GM23248 (cell line): Measurements from ENCODE around the gene CCL20. TPM values are rescaled to one million over a fixed set of nuclear protein-coding genes. Genes with fewer than 3 reads are reported as not detected.

Source experiments
- DNase-seq: peaks from one replicate; pipeline ENCODE4 v3.0.0-alpha.2; 2015
- H2AFZ ChIP-seq: fragments of 200-600 bp; sonication (generic); 2 replicates; pipeline ENCODE4 v1.6.1; 2016; ENCODE audit warnings: antibody characterized with exemption
- H3F3A ChIP-seq: fragments of 200-600 bp; sonication (generic); 2 replicates; pipeline ENCODE4 v1.6.1; 2016; ENCODE audit warnings: mild to moderate bottlenecking, antibody characterized with exemption, mixed run types; ENCODE audit not compliant: insufficient read depth
- H3K27ac ChIP-seq: fragments of 200-600 bp; sonication (generic); 2 replicates; pipeline ENCODE4 v1.5.1; 2016; ENCODE audit warnings: mild to moderate bottlenecking
- H3K27me3 ChIP-seq: fragments of 200-600 bp; sonication (generic); replicated peaks from 2 replicates; pipeline ENCODE4 v1.6.1; 2016; ENCODE audit warnings: mild to moderate bottlenecking; ENCODE audit not compliant: insufficient read depth
- H3K36me3 ChIP-seq: fragments of 200-600 bp; sonication (generic); 2 replicates; pipeline ENCODE4 v1.6.1; 2016; ENCODE audit warnings: low read depth, mild to moderate bottlenecking
- H3K4me1 ChIP-seq: fragments of 200-600 bp; sonication (generic); 2 replicates; pipeline ENCODE4 v1.6.1; 2016; ENCODE audit warnings: mild to moderate bottlenecking; ENCODE audit not compliant: insufficient read depth
- H3K4me2 ChIP-seq: fragments of 200-600 bp; sonication (generic); one replicate; pipeline ENCODE4 v1.6.1; 2016; ENCODE audit warnings: mild to moderate bottlenecking; ENCODE audit not compliant: unreplicated experiment
- H3K4me3 ChIP-seq: fragments of 200-600 bp; sonication (generic); 2 replicates; pipeline ENCODE4 v1.5.1; 2016; ENCODE audit warnings: mild to moderate bottlenecking
- H3K79me2 ChIP-seq: fragments of 200-600 bp; sonication (generic); 2 replicates; pipeline ENCODE4 v1.6.1; 2016; ENCODE audit warnings: mild to moderate bottlenecking; ENCODE audit not compliant: insufficient read depth
- H3K9ac ChIP-seq: fragments of 200-600 bp; sonication (generic); 2 replicates; pipeline ENCODE4 v1.6.1; 2016; ENCODE audit warnings: mild to moderate bottlenecking
- H3K9me2 ChIP-seq: fragments of 200-600 bp; sonication (generic); 2 replicates; pipeline ENCODE4 v1.6.1; 2016; ENCODE audit warnings: mixed run types, mild to moderate bottlenecking, moderate library complexity; ENCODE audit not compliant: insufficient read depth
- H3K9me3 ChIP-seq: fragments of 200-600 bp; sonication (generic); one replicate; pipeline ENCODE4 v1.6.1; 2017; ENCODE audit warnings: low read depth
- H4K20me1 ChIP-seq: fragments of 200-600 bp; sonication (generic); 2 replicates; pipeline ENCODE4 v1.6.0; 2016; ENCODE audit not compliant: insufficient read depth
- EZH2 ChIP-seq: fragments of 200-600 bp; sonication (generic); IDR thresholded peaks from 2 replicates; pipeline ENCODE4 v1.6.1; 2018; ENCODE audit warnings: antibody characterized with exemption, mild to moderate bottlenecking; ENCODE audit not compliant: insufficient read depth, poor library complexity, severe bottlenecking
- EZH2phosphoT487 ChIP-seq: fragments of 200-600 bp; sonication (generic); IDR thresholded peaks from 2 replicates; pipeline ENCODE4 v1.6.1; 2018; ENCODE audit warnings: antibody characterized with exemption, moderate library complexity, mild to moderate bottlenecking, low read depth; ENCODE audit not compliant: insufficient read depth
- WGBS, 2 experiments: methylation state at CpG; one replicate each; pipeline ENCODE4 v1.1.6; 2015 to 2017; ENCODE audit warnings: low lambda C conversion rate in 2 of 2, low coverage in 1 of 2; ENCODE audit errors: missing lambda C conversion rate in 2 of 2; 5-methylcytosine and 5-hydroxymethylcytosine counted together
- in situ Hi-C: fragments of 300-500 bp; cut with MboI; formaldehyde crosslinking; loops from 2 replicates; pipeline ENCODE4 v1.15.0; 2020
- polyA plus RNA-seq: library from polyadenylated mRNA; unstranded; fragments of >200 nt; fragmentation: Nextera tagmentation; extraction: Ambion mirVana; gene quantifications from 2 replicates; pipeline ENCODE4 v1.2.1, GENCODE V29; 2016
- total RNA-seq: library from RNA; depleted of rRNA; stranded (reverse); fragments of >200 nt; shearing (Covaris generic); gene quantifications from 2 replicates; pipeline ENCODE4 v1.2.3, GENCODE V29; 2014

Gene CCL20
- total and polyA plus RNA-seq, 2 experiments from 2014 or later = not detected

- H3K79me2 ChIP-seq = no peaks in the 10 kb centered on the region
- no peak overlapping the region for H3K9ac ChIP-seq
- H3K36me3 ChIP-seq = no peaks in the 10 kb centered on the region
- 0 out of 2 replicates have a peak, but pooled peaks cover 4% of the 10 kb centered on the region for H3K9me2 ChIP-seq
- no peak overlapping the region for H2AFZ ChIP-seq
- H4K20me1 ChIP-seq = no peaks in the 10 kb centered on the region
- H3K4me1 ChIP-seq = no peaks in the 10 kb centered on the region
- no peaks in the 10 kb centered on the region for H3F3A ChIP-seq
- no peaks in the 10 kb centered on the region for H3K9me3 ChIP-seq
- DNase-seq = no peak
- no peak for TF ChIP-seq EZH2
- no peak for TF ChIP-seq EZH2phosphoT487
- H3K4me3 ChIP-seq = no peak overlapping the region
- no peak overlapping the region for H3K4me2 ChIP-seq
- WGBS, 2 experiments = 92 to 97% methylated on average over 15 of the region's 15 CpGs
- no peaks in the 10 kb centered on the region for H3K27me3 ChIP-seq
- in situ Hi-C loops = no loop called here
- no peak overlapping the region for H3K27ac ChIP-seq
Measured at GRCh38 chr2:227805578-227805977, 8.1 kb upstream of the CCL20 start.

- H3K9me3 ChIP-seq = no peaks in the 10 kb centered on the region
Measured at GRCh38 chr2:227808936-227809335, 4.7 kb upstream of the CCL20 start.

GRCh38 chr2:227812001-227812400, 1.6 kb upstream of the CCL20 start:
- Histone ChIP-seq H3K4me3 (no peak overlapping the region), H3K36me3 (no peaks in the 10 kb centered on the region), H3K27me3 (no peaks in the 10 kb centered on the region), H3K4me2 (no peak overlapping the region), H3K9ac (no peak overlapping the region), H3K9me3 (no peaks in the 10 kb centered on the region), H3K4me1 (peaks cover 12% of the 10 kb centered on the region), H3F3A (peaks cover 11% of the 10 kb centered on the region), H4K20me1 (no peaks in the 10 kb centered on the region), H3K79me2 (no peaks in the 10 kb centered on the region), H3K27ac (no peak overlapping the region), H2AFZ (no peak overlapping the region), H3K9me2 (0 out of 2 replicates have a peak, but pooled peaks cover 4% of the 10 kb centered on the region)
- TF ChIP-seq EZH2 (no peak), EZH2phosphoT487 (no peak)
- WGBS, 2 experiments = 68 to 69% methylated on average over 4 of the region's 4 CpGs
- in situ Hi-C loops = no loop called here
- no peak for DNase-seq

More at GRCh38 chr2:227808936-227809335, 4.7 kb upstream of the CCL20 start:
- no peaks in the 10 kb centered on the region for H4K20me1 ChIP-seq
- H3K4me2 ChIP-seq = no peak overlapping the region
- no peak overlapping the region for H3K4me3 ChIP-seq
- in situ Hi-C loops = no loop called here
- no peak for DNase-seq
- TF ChIP-seq EZH2phosphoT487 (no peak), EZH2 (no peak)
- no peak overlapping the region for H2AFZ ChIP-seq
- H3K27ac ChIP-seq = no peak overlapping the region
- H3K36me3 ChIP-seq = no peaks in the 10 kb centered on the region
- no peaks in the 10 kb centered on the region for H3K79me2 ChIP-seq
- 0 out of 2 replicates have a peak, but pooled peaks cover 4% of the 10 kb centered on the region for H3K9me2 ChIP-seq
- no peaks in the 10 kb centered on the region for H3K27me3 ChIP-seq
- no peaks in the 10 kb centered on the region for H3K4me1 ChIP-seq
- H3K9ac ChIP-seq = no peak overlapping the region
- H3F3A ChIP-seq = no peaks in the 10 kb centered on the region
- WGBS, 2 experiments = 96 to 98% methylated on average over 1 of the region's 1 CpG

GRCh38 chr2:227813229-227813561, 447 bp upstream of the CCL20 start:
- no peak overlapping the region for H2AFZ ChIP-seq
- H3K27ac ChIP-seq = no peak overlapping the region
- DNase-seq = no peak
- in situ Hi-C loops = no loop called here
- H3K9me3 ChIP-seq = no peaks in the 10 kb centered on the region
- no peak overlapping the region for H3K4me3 ChIP-seq
- no peaks in the 10 kb centered on the region for H3K36me3 ChIP-seq
- no peak overlapping the region for H3K4me2 ChIP-seq
- peaks cover 19% of the 10 kb centered on the region for H3K4me1 ChIP-seq
- no peaks in the 10 kb centered on the region for H3K79me2 ChIP-seq
- peaks cover 18% of the 10 kb centered on the region for H3F3A ChIP-seq
- 0 out of 2 replicates have a peak, but pooled peaks cover 4% of the 10 kb centered on the region for H3K9me2 ChIP-seq
- no peak for TF ChIP-seq EZH2
- no peak overlapping the region for H3K9ac ChIP-seq
- no peaks in the 10 kb centered on the region for H3K27me3 ChIP-seq
- WGBS, 2 experiments = 85 to 87% methylated on average over 2 of the region's 2 CpGs
- no peaks in the 10 kb centered on the region for H4K20me1 ChIP-seq

GRCh38 chr2:227815066-227815465, 1.4 kb downstream of the CCL20 start:
- Histone ChIP-seq H3K4me3 (no peak overlapping the region), H3K9ac (no peak overlapping the region), H2AFZ (no peak overlapping the region), H3K4me1 (peaks cover 30% of the 10 kb centered on the region), H3K79me2 (no peaks in the 10 kb centered on the region), H3F3A (peaks cover 28% of the 10 kb centered on the region), H3K27me3 (no peaks in the 10 kb centered on the region), H3K4me2 (peak overlapping the region; percentile 86), H3K9me2 (no peaks in the 10 kb centered on the region), H3K27ac (no peak overlapping the region), H3K36me3 (no peaks in the 10 kb centered on the region), H3K9me3 (no peaks in the 10 kb centered on the region), H4K20me1 (no peaks in the 10 kb centered on the region)
- WGBS, 2 experiments = 83 to 89% methylated on average over 3 of the region's 3 CpGs
- in situ Hi-C loops = no loop called here
- TF ChIP-seq EZH2phosphoT487 = no peak
- no peak for TF ChIP-seq EZH2
- DNase-seq = no peak
